IMR-90 (cell line): ENCODE results near the gene ALLC.

ENCODE experiments used
- BHLHE40 ChIP-seq: fragments of 150-350 bp; IDR thresholded peaks from 2 replicates; pipeline ENCODE4 v1.6.1; 2016; ENCODE audit warnings: mild to moderate bottlenecking, low read depth, low read length
- CEBPB ChIP-seq: IDR thresholded peaks from 2 replicates; pipeline ENCODE4 v1.6.1; 2012; ENCODE audit warnings: low read depth, low read length, improper control_type of control experiment
- CTCF ChIP-seq: conservative IDR thresholded peaks from 2 replicates; pipeline ENCODE4 v1.5.1; 2012; ENCODE audit warnings: mild to moderate bottlenecking, low read depth, low read length, improper control_type of control experiment
- POLR2A ChIP-seq: IDR thresholded peaks from 2 replicates; pipeline ENCODE4 v1.6.1; 2012; ENCODE audit warnings: mild to moderate bottlenecking, low read depth, low read length
- RAD21 ChIP-seq: IDR thresholded peaks from 2 replicates; pipeline ENCODE4 v1.6.1; 2012; ENCODE audit warnings: low read length, improper control_type of control experiment
- RFX5 ChIP-seq: IDR thresholded peaks from 2 replicates; pipeline ENCODE4 v1.8.0; 2012; ENCODE audit warnings: low read depth, mild to moderate bottlenecking, low read length, moderate library complexity
- SMC3 ChIP-seq: fragments of 150-350 bp; IDR thresholded peaks from 2 replicates; pipeline ENCODE4 v1.6.1; 2016; ENCODE audit warnings: low read depth, mild to moderate bottlenecking, antibody characterized with exemption, low read length, moderate library complexity

- no peak for TF ChIP-seq POLR2A
- TF ChIP-seq CTCF: peak; percentile 58
- TF ChIP-seq RAD21: peak; percentile 62
- no peak for TF ChIP-seq BHLHE40
- no peak for TF ChIP-seq RFX5
- no peak for TF ChIP-seq CEBPB
- TF ChIP-seq SMC3: peak; percentile 27; the same call in 1 of the 2 replicates
These were observed 34.4 kb downstream of the ALLC start for GRCh38 chr2:3692375-3692774.
